Hepatocyte (in vitro differentiated cells): ENCODE results near the gene C2CD5. TPM values are rescaled to one million over a fixed set of nuclear protein-coding genes. Genes with fewer than 3 reads are reported as not detected.

Experiments
- DNase-seq: peaks from one replicate; pipeline ENCODE4 v3.0.0-alpha.2; 2016; ENCODE audit warnings: low spot score
- H2AFZ ChIP-seq: fragments of 200-600 bp; sonication (generic); 2 replicates; pipeline ENCODE4 v1.6.0; 2016; ENCODE audit warnings: antibody characterized with exemption, mild to moderate bottlenecking
- H3K27ac ChIP-seq: fragments of 200-600 bp; sonication (generic); 2 replicates; pipeline ENCODE4 v1.5.1; 2016; ENCODE audit warnings: mild to moderate bottlenecking
- H3K27me3 ChIP-seq: fragments of 200-600 bp; sonication (generic); 2 replicates; pipeline ENCODE4 v1.6.1; 2016
- H3K36me3 ChIP-seq: fragments of 200-600 bp; sonication (generic); replicated peaks from 2 replicates; pipeline ENCODE4 v1.5.1; 2016; ENCODE audit warnings: low read depth; ENCODE audit not compliant: insufficient read depth
- H3K4me1 ChIP-seq: fragments of 200-600 bp; sonication (generic); 2 replicates; pipeline ENCODE4 v1.5.1; 2016; ENCODE audit warnings: mild to moderate bottlenecking, moderate library complexity; ENCODE audit not compliant: insufficient read depth
- H3K4me2 ChIP-seq: fragments of 200-600 bp; sonication (generic); 2 replicates; pipeline ENCODE4 v1.6.0; 2016
- H3K4me3 ChIP-seq: fragments of 200-600 bp; sonication (generic); 2 replicates; pipeline ENCODE4 v1.5.1; 2016; ENCODE audit warnings: mild to moderate bottlenecking
- H3K79me2 ChIP-seq: fragments of 200-600 bp; sonication (generic); 2 replicates; pipeline ENCODE4 v1.6.0; 2017; ENCODE audit warnings: mild to moderate bottlenecking
- H3K9me2 ChIP-seq: fragments of 200-600 bp; sonication (generic); replicated peaks from 2 replicates; pipeline ENCODE4 v1.6.0; 2017; ENCODE audit warnings: mild to moderate bottlenecking; ENCODE audit not compliant: insufficient read depth
- H3K9me3 ChIP-seq: fragments of 200-600 bp; sonication (generic); 2 replicates; pipeline ENCODE4 v1.5.1; 2016; ENCODE audit warnings: low read depth, mild to moderate bottlenecking
- H4K20me1 ChIP-seq: fragments of 200-600 bp; sonication (generic); 2 replicates; pipeline ENCODE4 v1.6.0; 2016; ENCODE audit warnings: mild to moderate bottlenecking; ENCODE audit not compliant: insufficient read depth, poor library complexity, severe bottlenecking
- EZH2 ChIP-seq: fragments of 200-600 bp; sonication (generic); IDR thresholded peaks from 2 replicates; pipeline ENCODE4 v1.6.1; 2016; ENCODE audit warnings: antibody characterized with exemption, mild to moderate bottlenecking, borderline replicate concordance
- EZH2phosphoT487 ChIP-seq: fragments of 200-600 bp; sonication (generic); IDR thresholded peaks from one replicate; pipeline ENCODE4 v1.6.1; 2018; ENCODE audit warnings: antibody characterized with exemption, mild to moderate bottlenecking, low read depth, moderate library complexity; ENCODE audit not compliant: unreplicated experiment, severe bottlenecking
- WGBS: methylation state at CpG from one replicate; pipeline ENCODE4 v1.1.6; 2016; ENCODE audit warnings: low lambda C conversion rate; ENCODE audit errors: missing lambda C conversion rate; 5-methylcytosine and 5-hydroxymethylcytosine counted together
- polyA plus RNA-seq: library from polyadenylated mRNA; unstranded; fragments of >200 nt; fragmentation: Nextera tagmentation; extraction: Ambion mirVana; gene quantifications from 2 replicates; pipeline ENCODE4 v1.2.1, GENCODE V29; 2016
- total RNA-seq: library from RNA; depleted of rRNA; stranded (reverse); fragments of >200 nt; gene quantifications from 2 replicates; pipeline ENCODE4 v1.2.3, GENCODE V29; 2014
- TF ChIP-seq, protein P1 (sequence below): fragments of 200-600 bp; sonication (generic); IDR thresholded peaks from 2 replicates; pipeline ENCODE4 v1.5.1; 2016; ENCODE audit warnings: antibody characterized with exemption, mild to moderate bottlenecking; ENCODE audit not compliant: poor library complexity

Gene C2CD5
- total and polyA plus RNA-seq, 2 experiments from 2014 or later, result 7.3 to 20.5 TPM

DNA sequence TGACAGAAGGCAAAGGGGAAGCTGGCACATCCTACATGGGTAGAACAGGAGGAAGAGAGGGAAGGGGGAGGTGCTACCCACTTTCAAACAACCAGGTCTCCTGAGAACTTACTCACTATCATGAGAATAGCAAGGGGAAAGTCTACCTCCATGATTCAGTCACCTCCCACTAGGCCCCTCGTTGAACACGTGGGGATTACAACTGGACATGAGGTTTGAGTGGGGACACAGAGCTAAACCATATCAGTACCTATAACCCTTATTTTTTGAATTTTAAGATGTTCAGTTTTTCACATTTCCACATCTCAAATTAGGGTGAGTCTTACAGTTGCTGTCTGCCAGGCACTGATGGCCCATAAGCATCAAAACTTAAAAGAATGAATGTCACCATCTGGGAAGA, 129.6 kb downstream of the C2CD5 start:
- Histone ChIP-seq H3K4me3 (no peak overlapping the region), H2AFZ (no peak overlapping the region), H3K4me1 (no peaks in the 10 kb centered on the region), H3K27me3 (no peaks in the 10 kb centered on the region), H3K79me2 (no peaks in the 10 kb centered on the region), H3K4me2 (no peak overlapping the region), H3K36me3 (no peaks in the 10 kb centered on the region), H3K27ac (no peak overlapping the region), H3K9me2 (no peaks in the 10 kb centered on the region), H3K9me3 (no peaks in the 10 kb centered on the region), H4K20me1 (no peaks in the 10 kb centered on the region)
- DNase-seq, result no peak
- 89% methylated on average over 2 of the region's 2 CpGs for WGBS
- TF ChIP-seq EZH2phosphoT487, result no peak
- TF ChIP-seq, protein P1, sequence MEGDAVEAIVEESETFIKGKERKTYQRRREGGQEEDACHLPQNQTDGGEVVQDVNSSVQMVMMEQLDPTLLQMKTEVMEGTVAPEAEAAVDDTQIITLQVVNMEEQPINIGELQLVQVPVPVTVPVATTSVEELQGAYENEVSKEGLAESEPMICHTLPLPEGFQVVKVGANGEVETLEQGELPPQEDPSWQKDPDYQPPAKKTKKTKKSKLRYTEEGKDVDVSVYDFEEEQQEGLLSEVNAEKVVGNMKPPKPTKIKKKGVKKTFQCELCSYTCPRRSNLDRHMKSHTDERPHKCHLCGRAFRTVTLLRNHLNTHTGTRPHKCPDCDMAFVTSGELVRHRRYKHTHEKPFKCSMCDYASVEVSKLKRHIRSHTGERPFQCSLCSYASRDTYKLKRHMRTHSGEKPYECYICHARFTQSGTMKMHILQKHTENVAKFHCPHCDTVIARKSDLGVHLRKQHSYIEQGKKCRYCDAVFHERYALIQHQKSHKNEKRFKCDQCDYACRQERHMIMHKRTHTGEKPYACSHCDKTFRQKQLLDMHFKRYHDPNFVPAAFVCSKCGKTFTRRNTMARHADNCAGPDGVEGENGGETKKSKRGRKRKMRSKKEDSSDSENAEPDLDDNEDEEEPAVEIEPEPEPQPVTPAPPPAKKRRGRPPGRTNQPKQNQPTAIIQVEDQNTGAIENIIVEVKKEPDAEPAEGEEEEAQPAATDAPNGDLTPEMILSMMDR, result no peak
- no peak for TF ChIP-seq EZH2

DNA sequence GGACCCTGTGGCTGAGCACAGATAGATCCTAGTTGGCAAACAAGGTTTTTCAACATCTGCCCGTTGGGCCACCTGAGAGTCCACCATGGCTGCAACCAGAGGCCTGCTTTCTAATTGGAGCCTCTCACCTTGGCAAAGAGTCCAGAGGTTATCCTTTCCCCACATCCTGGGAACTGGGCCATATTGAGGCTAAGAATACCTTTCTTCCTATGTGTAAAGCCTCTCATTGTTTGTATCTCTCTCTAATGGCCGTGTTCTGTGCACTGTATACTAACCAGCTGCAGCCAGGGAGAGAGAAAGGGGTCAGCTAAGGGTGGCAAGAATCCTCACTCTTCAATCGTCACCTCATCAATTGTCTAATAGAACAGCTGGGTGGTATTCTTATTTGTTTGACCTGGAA, 130.8 kb downstream of the C2CD5 start:
- no peak overlapping the region for H3K4me2 ChIP-seq
- H4K20me1 ChIP-seq, result no peaks in the 10 kb centered on the region
- no peaks in the 10 kb centered on the region for H3K27me3 ChIP-seq
- H3K27ac ChIP-seq, result no peak overlapping the region
- H2AFZ ChIP-seq, result no peak overlapping the region
- no peaks in the 10 kb centered on the region for H3K9me2 ChIP-seq
- no peak for DNase-seq
- no peaks in the 10 kb centered on the region for H3K9me3 ChIP-seq
- H3K79me2 ChIP-seq, result no peaks in the 10 kb centered on the region
- TF ChIP-seq, protein P1, result no peak
- TF ChIP-seq EZH2phosphoT487 (no peak), EZH2 (no peak)
- WGBS, result 94% methylated on average over 3 of the region's 3 CpGs
- H3K4me1 ChIP-seq, result no peaks in the 10 kb centered on the region
- H3K4me3 ChIP-seq, result no peak overlapping the region
- H3K36me3 ChIP-seq, result no peaks in the 10 kb centered on the region

DNA sequence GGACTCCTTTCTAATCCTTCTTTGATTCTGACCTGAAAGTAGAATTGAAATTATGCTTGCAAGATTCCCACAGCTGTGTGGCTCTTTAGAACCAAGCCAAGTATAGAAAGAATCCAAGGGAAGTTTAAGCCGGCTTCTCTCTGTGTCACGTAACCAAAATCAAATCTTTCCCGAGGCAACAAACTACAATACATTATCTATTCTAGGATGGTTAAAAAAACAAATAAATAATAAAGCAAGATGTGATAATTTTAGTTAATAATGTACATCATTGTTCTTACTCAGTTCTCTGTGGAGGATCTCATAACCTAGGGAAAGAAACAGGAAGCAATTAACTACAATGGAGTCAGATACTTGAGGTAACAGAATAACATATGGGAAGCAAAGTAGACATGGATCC, 131.8 kb downstream of the C2CD5 start:
- no peak overlapping the region for H2AFZ ChIP-seq
- no peaks in the 10 kb centered on the region for H3K79me2 ChIP-seq
- H3K9me3 ChIP-seq, result no peaks in the 10 kb centered on the region
- H3K27me3 ChIP-seq, result no peaks in the 10 kb centered on the region
- WGBS, result 95% methylated on average over 3 of the region's 3 CpGs
- no peaks in the 10 kb centered on the region for H3K36me3 ChIP-seq
- H3K9me2 ChIP-seq, result no peaks in the 10 kb centered on the region
- no peak overlapping the region for H3K4me3 ChIP-seq
- DNase-seq, result no peak
- H3K4me2 ChIP-seq, result no peak overlapping the region
- no peaks in the 10 kb centered on the region for H4K20me1 ChIP-seq
- no peaks in the 10 kb centered on the region for H3K4me1 ChIP-seq
- no peak overlapping the region for H3K27ac ChIP-seq
- TF ChIP-seq EZH2phosphoT487 (no peak), EZH2 (no peak)
- TF ChIP-seq, protein P1, result no peak

DNA sequence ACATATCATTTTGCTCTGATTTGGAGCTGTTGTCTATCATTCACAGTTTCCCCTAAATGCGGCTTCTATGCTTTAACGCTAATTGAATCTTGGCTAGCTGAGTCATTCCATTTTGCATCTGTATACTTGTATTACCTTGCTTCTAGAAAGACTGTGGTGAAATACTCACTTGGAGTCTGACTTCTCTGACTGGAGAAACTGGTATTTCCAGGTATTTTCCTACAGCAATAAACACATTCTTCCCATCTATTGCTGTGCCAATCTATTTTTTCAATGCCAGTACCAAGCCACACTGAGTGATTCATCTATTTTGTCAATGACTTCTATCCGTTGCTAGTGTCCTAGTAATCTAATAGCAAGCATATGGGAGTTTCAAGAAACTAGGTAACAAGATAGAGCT, 133.9 kb downstream of the C2CD5 start:
- DNase-seq, result peak; percentile 9
- Histone ChIP-seq H3K9me3 (no peaks in the 10 kb centered on the region), H3K27ac (no peak overlapping the region), H3K36me3 (no peaks in the 10 kb centered on the region), H2AFZ (no peak overlapping the region), H3K27me3 (no peaks in the 10 kb centered on the region), H3K79me2 (no peaks in the 10 kb centered on the region), H3K9me2 (no peaks in the 10 kb centered on the region), H3K4me2 (no peak overlapping the region), H4K20me1 (no peaks in the 10 kb centered on the region), H3K4me3 (no peak overlapping the region), H3K4me1 (no peaks in the 10 kb centered on the region)
- 74% methylated on average over 3 of the region's 3 CpGs for WGBS
- no peak for TF ChIP-seq EZH2phosphoT487
- TF ChIP-seq, protein P1, result no peak
- TF ChIP-seq EZH2, result no peak
